ENCODE measurements around the gene SLC39A11. TPM values are rescaled to one million over a fixed set of nuclear protein-coding genes. Genes with fewer than 3 reads are reported as not detected.

The SLC39A11 gene
- polyA plus RNA-seq, 1 of the 3 experiments (the other 2 are of a cell fraction): 23.5 TPM

- TF ChIP-seq REST (IDR thresholded peaks at IDR 0.05; ENCODE audit: low read depth, low read length): no peak
- TF ChIP-seq TEAD4 (IDR thresholded peaks at IDR 0.05; ENCODE audit: borderline replicate concordance, insufficient read depth): no peak
- TF ChIP-seq YY1 (IDR thresholded peaks at IDR 0.05; ENCODE audit: low read depth): no peak
These were observed 117.8 kb downstream of the SLC39A11 start (continued) for GRCh38 chr17:72974605-72975232.

GRCh38 chr17:72972263-72972951 lies 120.1 kb downstream of the SLC39A11 start:
- H3K4me2 ChIP-seq: no peak overlapping the region
- TF ChIP-seq GABPA (IDR thresholded peaks at IDR 0.05; ENCODE audit: low read depth) (no peak), MAX (IDR thresholded peaks at IDR 0.05; ENCODE audit: low read depth) (no peak), YY1 (IDR thresholded peaks at IDR 0.05; ENCODE audit: low read depth) (no peak), TCF12 (IDR thresholded peaks at IDR 0.05) (no peak), FOSL2 (IDR thresholded peaks at IDR 0.05; ENCODE audit: borderline replicate concordance, low read depth) (no peak), NRF1 (IDR thresholded peaks at IDR 0.05; ENCODE audit: low read depth, low read length) (no peak), RFX5 (IDR thresholded peaks at IDR 0.05; ENCODE audit: low read length) (no peak), RAD21 (IDR thresholded peaks at IDR 0.05; ENCODE audit: low read length) (no peak), TEAD4 (IDR thresholded peaks at IDR 0.05; ENCODE audit: borderline replicate concordance, insufficient read depth) (no peak), PBX3 (IDR thresholded peaks at IDR 0.05) (no peak), MEF2A (IDR thresholded peaks at IDR 0.05; ENCODE audit: borderline replicate concordance, low read depth) (no peak), RXRA (IDR thresholded peaks at IDR 0.05; ENCODE audit: borderline replicate concordance, low read depth) (no peak), JUND (IDR thresholded peaks at IDR 0.05) (no peak), CTCF (IDR thresholded peaks at IDR 0.05) (no peak), IRF3 (IDR thresholded peaks at IDR 0.05; ENCODE audit: low read depth, low read length) (no peak), TAF1 (IDR thresholded peaks at IDR 0.05; ENCODE audit: borderline replicate concordance, low read depth, low read length) (no peak), POLR2AphosphoS5 (IDR thresholded peaks at IDR 0.05; ENCODE audit: low read depth, low read length) (no peak), FOXM1 (IDR thresholded peaks at IDR 0.05; ENCODE audit: low read depth) (no peak), GATA2 (CRISPR knock-in tag; IDR thresholded peaks at IDR 0.05) (no peak)
- H2AFZ ChIP-seq (ENCODE audit: low read depth): no peak overlapping the region
- peaks cover 6 to 19% of the 10 kb centered on the region in 2 experiments; a peak in 3 of 4 replicates for H3K4me1 ChIP-seq (ENCODE audit: control insufficient read depth in 1 of 2, insufficient read depth in 2 of 2, low read depth in 1 of 2, low read length in 1 of 2)
- H3K9me3 ChIP-seq: no peaks in the 10 kb centered on the region
- no peaks in the 10 kb centered on the region for H3K36me3 ChIP-seq (replicated peaks in 1 of 2; ENCODE audit: control insufficient read depth in 1 of 2, insufficient read depth in 2 of 2, low read length in 1 of 2)
- CTCF ChIA-PET: interaction anchor here (2.6 to 2.7 kb wide), 2 partner anchors 14 to 16 kb away, joined by 11 to 13 read pairs; no protein-coding TSS in a partner anchor
- H3K4me3 ChIP-seq (ENCODE audit: low read depth in 2 of 2, low read length in 1 of 2): no peak overlapping the region
- no peaks in the 10 kb centered on the region for H3K9me2 ChIP-seq
- no peaks in the 10 kb centered on the region for H3K27me3 ChIP-seq (ENCODE audit: insufficient read depth)
- WGBS (ENCODE audit: low lambda C conversion rate): 95% methylated on average over 9 of the region's 9 CpGs
- H3K9ac ChIP-seq: no peak overlapping the region
- H4K20me1 ChIP-seq (ENCODE audit: insufficient read depth): no peaks in the 10 kb centered on the region
- no peak overlapping the region for H3K27ac ChIP-seq (ENCODE audit: low read depth in 2 of 2, low read length in 1 of 2)
- H3F3A ChIP-seq (replicated peaks; ENCODE audit: insufficient read depth): peaks cover 13% of the 10 kb centered on the region
- POLR2A ChIA-PET: no interaction called here
- no peaks in the 10 kb centered on the region for H3K79me2 ChIP-seq (ENCODE audit: insufficient read depth)
- DNase-seq: no peak
